HG02885 (cell line): ENCODE data around the gene ZCRB1.
"Not testable (repeated sequence)": the region's sequence is repeated elsewhere in the genome, so short reads cannot be mapped to it uniquely, and the experiment has no call there.

Experiments used
- ATAC-seq: cut with Tn5 transposase; IDR thresholded peaks from one replicate; pipeline ENCODE4 v1.9.1; 2021; ENCODE audit warnings: mild to moderate bottlenecking; ENCODE audit not compliant: unreplicated experiment, poor library complexity

ZCRB1 gene

GRCh38 chr12:42325653-42326474 is at the start of gene ZCRB1, which contains the start of gene PPHLN1:
TSS of gene ZCRB1 (minus strand) at chr12:42326094. CDS start at chr12:42324102, 1,992 bp downstream.
TSS of gene PPHLN1 (plus strand) at chr12:42326167. CDS start at chr12:42335903, 9,736 bp downstream.
- peak; percentile 94 for ATAC-seq

GRCh38 chr12:42373669-42374068 is 47.8 kb upstream of the ZCRB1 start:
- no peak for ATAC-seq

- peak; percentile 86 for ATAC-seq
These were observed 46.4 kb upstream of the ZCRB1 start for GRCh38 chr12:42372154-42372791.

- no peak for ATAC-seq
These were observed 44.1 kb upstream of the ZCRB1 start for GRCh38 chr12:42370013-42370412.

- no peak for ATAC-seq
These were observed 39.6 kb upstream of the ZCRB1 start for GRCh38 chr12:42365486-42365885.

- no peak for ATAC-seq
These were observed 38.8 kb upstream of the ZCRB1 start for GRCh38 chr12:42364692-42365091.

GRCh38 chr12:42362647-42363260 is 36.9 kb upstream of the ZCRB1 start:
- ATAC-seq = no peak

- no peak for ATAC-seq
These were observed 36.2 kb upstream of the ZCRB1 start for GRCh38 chr12:42361909-42362646.

- ATAC-seq = peak; percentile 74
These were observed 35.0 kb upstream of the ZCRB1 start for GRCh38 chr12:42360747-42361403.

GRCh38 chr12:42356344-42356743 is 30.4 kb upstream of the ZCRB1 start:
- ATAC-seq = no peak

- ATAC-seq = not testable (repeated sequence)
These were observed 24.1 kb upstream of the ZCRB1 start for GRCh38 chr12:42350021-42350407.

GRCh38 chr12:42349119-42350020 is 23.5 kb upstream of the ZCRB1 start:
- not testable (repeated sequence) for ATAC-seq

GRCh38 chr12:42346403-42347002 is 20.6 kb upstream of the ZCRB1 start:
- ATAC-seq = no peak

GRCh38 chr12:42343721-42344120 is 17.8 kb upstream of the ZCRB1 start:
- ATAC-seq = no peak

GRCh38 chr12:42342028-42342427 is 16.1 kb upstream of the ZCRB1 start:
- ATAC-seq = no peak

- no peak for ATAC-seq
These were observed 12.4 kb upstream of the ZCRB1 start for GRCh38 chr12:42338280-42338679.

GRCh38 chr12:42336286-42336685 is 10.4 kb upstream of the ZCRB1 start:
- ATAC-seq = no peak
